Measurements from ENCODE around the gene SNRPD2.
A peak's percentile ranks its signal among the peaks of the same experiment; 100 is the strongest.

Gene SNRPD2

GRCh38 chr19:45655073-45655472 lies 36.7 kb downstream of the SNRPD2 start:
- DNase-seq: no peak

DNA sequence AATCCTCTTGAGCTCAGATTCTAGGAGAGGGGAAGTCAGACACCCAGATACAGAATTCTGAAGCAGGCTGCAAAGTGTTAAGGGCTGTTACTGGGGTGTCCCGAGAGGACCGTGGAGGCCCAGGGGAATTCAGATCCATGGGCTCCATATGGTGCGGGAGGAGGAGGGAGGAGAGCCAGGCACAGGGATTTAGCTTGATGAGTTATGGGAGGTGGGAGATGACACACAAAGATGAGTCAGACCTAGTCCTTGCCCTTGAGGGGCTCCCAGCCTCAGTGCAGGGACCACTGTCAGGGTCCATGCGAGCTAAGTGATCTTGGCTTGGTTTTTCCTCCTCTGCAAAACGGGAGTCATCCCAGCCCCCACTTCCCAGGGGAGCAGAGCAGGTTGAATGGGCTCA lies 38.1 kb downstream of the SNRPD2 start:
- no peak for DNase-seq

DNA sequence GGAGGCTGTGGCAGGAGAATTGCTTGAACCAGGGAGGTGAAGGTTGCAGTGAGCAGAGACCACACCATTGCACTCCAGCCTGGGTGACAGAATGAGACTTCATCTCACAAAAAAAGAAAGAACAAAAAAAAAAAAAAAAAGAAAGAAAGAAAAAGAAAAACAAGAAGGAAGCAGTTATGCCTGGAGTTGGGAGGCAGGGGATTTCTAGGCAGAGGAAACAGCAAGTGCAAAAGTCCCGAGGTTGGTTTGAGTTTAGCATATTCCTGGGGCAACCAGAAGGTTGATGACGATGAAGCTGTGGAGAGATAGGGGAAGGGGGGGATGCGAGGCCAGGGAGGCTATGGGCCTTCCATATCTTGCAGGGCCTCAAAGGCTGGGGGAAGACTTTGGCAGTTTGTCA lies 41.0 kb downstream of the SNRPD2 start:
- DNase-seq: no peak

DNA sequence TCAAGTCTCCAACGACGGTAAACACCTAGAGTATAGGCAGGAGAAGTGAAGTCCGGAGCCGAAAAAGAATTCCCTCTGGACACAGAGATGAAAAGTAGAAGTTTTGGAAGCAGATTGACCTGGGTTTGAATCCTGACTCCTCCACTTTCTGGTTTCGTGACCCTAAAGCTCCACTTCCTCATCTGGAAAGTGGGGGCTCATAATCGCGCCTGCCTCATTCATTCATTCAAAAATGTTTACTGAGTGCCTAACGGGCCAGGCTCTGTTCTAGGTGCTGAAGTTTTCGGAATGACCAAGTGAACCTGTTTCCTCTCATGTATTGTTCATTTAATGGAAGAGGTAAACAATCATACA lies 45.4 kb downstream of the SNRPD2 start:
- no peak for DNase-seq

DNA sequence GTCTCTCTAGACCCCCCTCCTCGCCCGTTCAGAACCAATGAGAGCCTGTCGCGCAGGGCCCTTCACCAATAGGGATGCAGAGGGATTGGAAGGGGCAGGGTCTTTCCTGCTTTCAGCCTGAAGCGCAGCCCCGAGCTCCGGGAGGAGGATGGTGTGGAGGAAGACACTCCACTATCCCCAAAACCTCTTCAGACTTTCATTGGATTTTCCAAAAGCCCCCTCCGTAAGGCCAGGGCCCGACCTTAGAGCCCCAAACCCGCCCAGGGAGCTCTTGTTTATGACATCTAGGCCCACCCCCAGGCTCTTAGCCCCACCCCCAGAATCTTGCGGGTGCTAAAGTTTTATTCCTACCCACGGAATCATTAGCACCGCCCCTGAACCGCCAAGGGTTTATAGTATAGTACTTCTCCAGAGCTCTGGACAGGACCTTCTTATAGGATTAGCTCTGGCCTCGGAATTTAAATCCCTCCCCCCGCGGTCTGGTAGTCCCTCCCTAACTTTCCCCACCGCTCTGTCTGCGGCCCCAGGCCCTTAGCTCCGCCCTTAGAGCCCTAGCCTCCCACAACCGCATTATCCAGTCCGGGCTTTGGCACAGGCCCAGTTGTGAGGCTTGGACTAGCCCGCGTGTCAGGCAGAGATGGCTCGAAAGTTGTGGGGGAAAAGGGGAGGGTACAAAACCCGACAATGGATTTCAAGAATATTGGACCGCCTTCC lies 46.0 kb downstream of the SNRPD2 start:
- peak; percentile 78 to 88 for DNase-seq

- peak in 1 of 2 experiments; percentile 56 for DNase-seq
Observed at GRCh38 chr19:45645068-45645630, 46.6 kb downstream of the SNRPD2 start.

GRCh38 chr19:45643927-45644771 lies 47.6 kb downstream of the SNRPD2 start:
- DNase-seq: no peak

- DNase-seq: peak; percentile 71 to 76
Observed at GRCh38 chr19:45643024-45643926, 48.5 kb downstream of the SNRPD2 start.

GRCh38 chr19:45641274-45642105 lies 50.3 kb downstream of the SNRPD2 start:
- DNase-seq: peak; percentile 79

DNA sequence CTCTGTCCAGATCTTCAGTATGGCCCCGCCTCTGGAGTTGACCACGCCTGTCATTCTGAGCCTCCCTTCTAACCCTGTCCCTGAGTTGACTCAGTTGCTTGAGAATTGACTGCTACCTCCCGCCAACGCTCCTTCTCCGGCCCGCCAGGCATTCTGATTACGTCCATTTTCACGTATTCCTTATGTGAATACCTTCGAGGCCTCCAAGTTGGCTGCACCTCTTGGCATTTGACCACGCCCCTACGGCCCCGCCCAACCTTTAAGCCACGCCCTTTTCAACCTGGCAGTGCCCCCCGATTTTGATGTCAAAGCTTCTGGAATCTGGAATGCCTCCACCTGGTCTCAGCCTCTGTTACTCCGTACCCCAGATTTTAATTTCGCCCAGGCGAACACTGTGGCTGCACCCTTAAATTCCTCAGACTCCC lies 50.9 kb downstream of the SNRPD2 start:
- no peak for DNase-seq

DNA sequence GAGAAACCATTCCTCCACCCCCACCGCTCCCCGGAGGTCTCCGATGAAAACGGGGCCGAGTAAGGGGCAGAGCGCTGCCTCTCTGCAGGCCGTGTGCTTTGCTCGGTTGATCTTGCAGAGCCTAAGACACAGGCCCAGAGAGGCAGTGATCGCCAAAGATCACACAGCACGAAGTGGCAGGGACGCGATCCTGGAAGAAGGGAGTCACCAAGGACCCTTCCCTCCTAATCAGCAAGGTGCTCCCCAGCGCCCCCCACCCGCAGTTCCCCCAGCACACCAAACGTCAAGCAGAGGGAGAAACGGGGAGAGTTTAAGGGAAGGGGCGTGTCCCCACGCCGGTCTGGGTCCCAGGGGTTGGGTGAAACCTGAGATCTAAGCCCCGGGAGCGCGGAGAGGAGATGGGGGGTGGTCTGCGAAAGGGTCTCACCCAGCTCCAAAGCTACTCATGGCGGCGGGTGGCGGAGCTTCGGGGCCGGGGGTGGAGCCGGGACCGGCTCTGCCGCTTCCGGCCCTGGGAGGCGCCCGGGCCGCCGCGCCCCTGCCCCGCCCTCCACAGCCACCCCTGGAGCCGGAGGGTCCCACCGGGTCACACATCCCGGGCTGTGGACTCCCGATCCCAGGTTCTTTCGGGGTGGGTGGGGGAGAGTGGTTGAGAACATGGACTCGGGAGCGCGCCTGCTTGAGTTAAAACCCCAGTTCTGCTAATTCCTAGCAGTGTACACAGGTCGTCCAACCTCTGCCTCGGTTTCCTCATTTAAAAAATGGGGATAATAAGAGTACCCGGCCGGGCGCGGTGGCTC lies 52.6 kb downstream of the SNRPD2 start, which contains the start of gene EML2:
Gene EML2, minus strand, starts transcription at position 468 of the 800 bp plus-strand sequence. Its CDS starts 21 bp downstream, at position 447.
- DNase-seq: peak; percentile 15 to 17

- DNase-seq: no peak
Observed at GRCh38 chr19:45637890-45638667, 53.7 kb downstream of the SNRPD2 start.
